Fibroblast of the aortic adventitia (primary cell): ENCODE data around the gene FNDC3A. TPM values are rescaled to one million over a fixed set of nuclear protein-coding genes. Genes with fewer than 3 reads are reported as not detected.

Experiments used
- DNase-seq: peaks from one replicate; pipeline ENCODE4 v3.0.0-alpha.2; 2010; ENCODE audit warnings: low read depth
- H3K4me3 ChIP-seq: 2 replicates; pipeline ENCODE4 v1.5.1; 2011; ENCODE audit warnings: low read depth, mild to moderate bottlenecking, control low read depth, low read length, moderate library complexity
- CTCF ChIP-seq: IDR thresholded peaks from 2 replicates; pipeline ENCODE4 v1.5.1; 2011; ENCODE audit warnings: mild to moderate bottlenecking, low read length, control low read depth, inconsistent platforms; ENCODE audit not compliant: insufficient read depth
- small RNA-seq: library from RNA; depleted of rRNA; stranded (forward); fragments of <200 nt; gene quantifications from one replicate; pipeline ENCODE3, GENCODE V24; 2012
- total RNA-seq: library from RNA; depleted of rRNA; stranded (reverse); fragments of >200 nt; gene quantifications from 2 replicates; pipeline ENCODE4 v1.2.3, GENCODE V29; 2012; ENCODE audit warnings: low replicate concordance

The FNDC3A gene
- total RNA-seq, 1 donor: 71.6 TPM

- no peak for TF ChIP-seq CTCF
- no peak overlapping the region for H3K4me3 ChIP-seq
- no peak for DNase-seq
These were observed 282.5 kb downstream of the FNDC3A start for GRCh38 chr13:49258089-49258796.

Small RNA genes lying within 50 kb of the gene (small RNA-seq; reads per million reads assigned to genes)
- gene COX7CP1 (not detected), gene RNU6-60P (not detected), gene RNY3P2 (not detected)

Other genes with a start within 250 kb of the FNDC3A start
- gene MLNR, start 244.4 kb downstream of the FNDC3A start, total RNA-seq: not detected in 2 replicates